BJ (cell line): ENCODE measurements around the gene LMTK2. TPM values are rescaled to one million over a fixed set of nuclear protein-coding genes. Genes with fewer than 3 reads are reported as not detected.

Source experiments
- CTCF ChIA-PET: fragments of 350-600 bp; formaldehyde crosslinking; extraction: SDS; loops from one replicate; lab custom pipeline; 2021; ENCODE audit warnings: antibody characterized with exemption, inconsistent platforms; lab: Yijun Ruan, JAX
- POLR2A ChIA-PET: fragments of 300-600 bp; sonication (Branson Sonifier 250); formaldehyde crosslinking; extraction: SDS; loops from one replicate; lab custom pipeline; 2021; ENCODE audit warnings: antibody characterized with exemption; lab: Charles Lee
- DNase-seq: peaks from one replicate; pipeline ENCODE4 v3.0.0-alpha.2; 2011; ENCODE audit warnings: low read depth
- H3K27me3 ChIP-seq: 2 replicates; pipeline ENCODE4 v1.6.0; 2011; ENCODE audit warnings: low read length; ENCODE audit not compliant: control insufficient read depth, insufficient read depth
- H3K36me3 ChIP-seq: 2 replicates; pipeline ENCODE4 v1.5.1; 2011; ENCODE audit warnings: low read length; ENCODE audit not compliant: control insufficient read depth, insufficient read depth
- H3K4me3 ChIP-seq: 2 replicates; pipeline ENCODE4 v1.5.1; 2011; ENCODE audit warnings: low read depth, mild to moderate bottlenecking, control low read depth, low read length
- polyA plus RNA-seq: library from polyadenylated mRNA; depleted of rRNA; stranded (reverse); fragments of >200 nt; gene quantifications from 2 replicates; pipeline ENCODE4 v1.2.3, GENCODE V29; 2011
- TF ChIP-seq, protein P1 (sequence below): IDR thresholded peaks from 2 replicates; pipeline ENCODE4 v1.5.1; 2011; ENCODE audit warnings: low read depth, mild to moderate bottlenecking, control low read depth, inconsistent platforms, low read length, moderate library complexity; ENCODE audit not compliant: insufficient read depth

The LMTK2 gene
- polyA plus RNA-seq, 1 experiment, result 3.8 TPM

DNA sequence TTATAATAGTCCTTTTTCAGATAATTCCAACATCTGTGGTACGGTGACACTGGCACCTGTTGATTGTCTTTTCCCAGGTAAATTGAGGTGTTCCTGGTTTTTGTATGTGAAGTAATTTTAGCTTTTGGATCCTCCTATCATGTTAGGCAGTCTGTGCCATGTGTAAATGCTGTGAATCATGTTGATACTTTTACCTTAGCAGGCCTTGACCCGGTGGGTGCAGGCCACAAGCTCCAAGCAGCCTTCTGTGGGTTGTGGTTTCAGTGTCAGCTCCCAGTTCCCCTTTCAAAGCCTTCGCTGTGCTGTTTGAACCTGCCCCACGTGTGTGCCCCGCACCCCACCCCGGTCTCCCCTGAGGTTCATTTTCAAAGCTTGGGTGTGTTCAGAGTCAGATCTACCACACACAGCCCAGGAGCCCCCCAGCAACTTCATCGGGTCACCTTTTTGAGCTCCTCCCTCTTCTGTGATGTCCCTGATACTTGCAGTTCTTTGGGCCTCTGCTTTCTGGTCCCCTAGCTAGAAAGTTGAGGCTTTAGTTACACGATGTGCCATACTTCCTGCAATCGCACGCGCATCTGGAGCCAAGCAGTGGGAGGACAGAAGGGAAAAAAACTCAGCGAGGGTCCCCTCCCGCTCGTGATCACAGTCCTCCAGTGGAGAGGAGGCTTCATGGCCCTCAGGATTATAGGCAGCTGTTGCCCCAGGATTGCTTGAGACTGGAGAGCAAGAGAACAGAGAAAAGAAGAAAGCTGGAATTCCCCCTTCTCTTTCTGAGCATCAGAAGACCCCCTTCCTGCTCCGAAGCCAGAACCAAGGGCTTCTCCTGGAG, 95.9 kb downstream of the LMTK2 start:
- TF ChIP-seq, protein P1, sequence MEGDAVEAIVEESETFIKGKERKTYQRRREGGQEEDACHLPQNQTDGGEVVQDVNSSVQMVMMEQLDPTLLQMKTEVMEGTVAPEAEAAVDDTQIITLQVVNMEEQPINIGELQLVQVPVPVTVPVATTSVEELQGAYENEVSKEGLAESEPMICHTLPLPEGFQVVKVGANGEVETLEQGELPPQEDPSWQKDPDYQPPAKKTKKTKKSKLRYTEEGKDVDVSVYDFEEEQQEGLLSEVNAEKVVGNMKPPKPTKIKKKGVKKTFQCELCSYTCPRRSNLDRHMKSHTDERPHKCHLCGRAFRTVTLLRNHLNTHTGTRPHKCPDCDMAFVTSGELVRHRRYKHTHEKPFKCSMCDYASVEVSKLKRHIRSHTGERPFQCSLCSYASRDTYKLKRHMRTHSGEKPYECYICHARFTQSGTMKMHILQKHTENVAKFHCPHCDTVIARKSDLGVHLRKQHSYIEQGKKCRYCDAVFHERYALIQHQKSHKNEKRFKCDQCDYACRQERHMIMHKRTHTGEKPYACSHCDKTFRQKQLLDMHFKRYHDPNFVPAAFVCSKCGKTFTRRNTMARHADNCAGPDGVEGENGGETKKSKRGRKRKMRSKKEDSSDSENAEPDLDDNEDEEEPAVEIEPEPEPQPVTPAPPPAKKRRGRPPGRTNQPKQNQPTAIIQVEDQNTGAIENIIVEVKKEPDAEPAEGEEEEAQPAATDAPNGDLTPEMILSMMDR, result no peak
- Histone ChIP-seq H3K27me3 (no peaks in the 10 kb centered on the region), H3K4me3 (no peak overlapping the region), H3K36me3 (peaks cover 4% of the 10 kb centered on the region)
- DNase-seq, result no peak
- ChIA-PET POLR2A (no interaction called here), CTCF (interaction anchor here (1.1 to 1.2 kb wide), 2 partner anchors 33 to 198 kb away, joined by 3 read pairs; partner anchors contain the start of gene BAIAP2L1)

DNA sequence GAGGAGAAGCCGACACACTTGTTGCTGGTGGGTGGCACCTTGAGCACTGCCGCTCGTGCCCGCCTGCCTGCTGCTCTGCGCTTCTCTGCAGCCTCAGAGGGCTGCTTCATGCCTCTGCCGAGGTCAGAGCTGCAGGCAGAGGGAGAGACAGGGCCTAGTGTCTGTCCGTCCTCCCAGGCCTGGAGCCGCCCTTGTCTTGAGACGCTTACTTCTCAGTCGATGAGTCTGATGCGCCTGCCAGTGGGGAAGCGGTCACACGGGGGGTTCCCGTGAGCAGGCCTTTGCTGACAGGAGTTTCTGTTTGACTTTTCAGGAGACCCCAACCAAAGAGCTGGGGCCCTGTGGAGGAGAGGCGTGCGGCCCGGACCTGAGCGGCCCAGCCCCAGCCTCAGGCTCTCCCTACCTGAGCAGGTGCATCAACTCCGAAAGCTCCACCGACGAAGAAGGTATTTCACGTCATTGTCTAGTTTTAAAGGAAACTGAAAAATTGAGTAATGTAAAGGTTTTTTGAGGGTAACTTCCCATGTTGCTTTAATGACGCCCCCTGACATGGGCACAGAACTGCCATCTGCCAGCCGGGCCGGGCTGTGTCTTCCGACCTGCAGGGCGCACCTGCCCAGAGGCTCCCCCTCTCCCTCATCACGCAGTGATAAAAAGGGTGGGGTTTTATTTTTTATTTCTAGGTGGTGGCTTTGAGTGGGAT, 96.8 kb downstream of the LMTK2 start:
- POLR2A ChIA-PET, result no interaction called here
- DNase-seq, result no peak
- CTCF ChIA-PET, result interaction anchor here (0.9 to 1.2 kb wide), 2 partner anchors 35 to 197 kb away, joined by 3 read pairs; partner anchors contain the start of gene BAIAP2L1
- Histone ChIP-seq H3K27me3 (no peaks in the 10 kb centered on the region), H3K4me3 (no peak overlapping the region), H3K36me3 (peaks cover 4% of the 10 kb centered on the region)
- TF ChIP-seq, protein P1, result no peak

DNA sequence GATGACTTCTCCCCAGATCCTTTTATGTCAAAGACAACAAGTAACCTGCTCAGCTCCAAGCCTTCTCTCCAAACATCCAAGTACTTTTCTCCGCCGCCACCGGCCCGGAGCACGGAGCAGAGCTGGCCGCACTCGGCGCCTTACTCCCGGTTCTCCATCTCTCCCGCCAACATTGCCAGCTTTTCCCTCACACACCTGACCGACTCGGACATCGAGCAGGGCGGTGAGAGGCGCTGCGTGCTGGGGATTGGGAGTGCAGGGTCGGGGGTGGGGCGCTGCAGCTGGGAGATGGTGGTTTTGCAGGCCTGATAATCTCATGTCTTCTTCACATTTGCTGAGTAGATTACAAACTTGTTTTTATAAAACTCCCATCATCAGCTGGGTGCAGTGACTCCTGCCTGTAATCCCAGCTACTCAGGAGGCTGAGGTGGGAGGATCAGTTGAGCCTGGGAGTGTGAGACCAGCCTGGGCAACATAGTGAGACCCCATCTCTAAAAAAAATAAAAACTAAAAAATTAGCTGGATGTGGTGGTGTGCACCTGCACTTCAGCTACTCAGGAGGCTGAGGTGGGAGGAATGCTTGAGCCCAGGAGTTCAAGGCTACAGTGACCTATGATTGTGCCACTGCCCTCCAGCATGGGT, 97.4 kb downstream of the LMTK2 start:
- TF ChIP-seq, protein P1, result no peak
- Histone ChIP-seq H3K27me3 (no peaks in the 10 kb centered on the region), H3K36me3 (peaks cover 4% of the 10 kb centered on the region), H3K4me3 (no peak overlapping the region)
- ChIA-PET POLR2A (no interaction called here), CTCF (interaction anchor here (0.9 kb wide), 1 partner anchor 36 kb away, joined by 3 read pairs; no protein-coding TSS in a partner anchor)
- no peak for DNase-seq

DNA sequence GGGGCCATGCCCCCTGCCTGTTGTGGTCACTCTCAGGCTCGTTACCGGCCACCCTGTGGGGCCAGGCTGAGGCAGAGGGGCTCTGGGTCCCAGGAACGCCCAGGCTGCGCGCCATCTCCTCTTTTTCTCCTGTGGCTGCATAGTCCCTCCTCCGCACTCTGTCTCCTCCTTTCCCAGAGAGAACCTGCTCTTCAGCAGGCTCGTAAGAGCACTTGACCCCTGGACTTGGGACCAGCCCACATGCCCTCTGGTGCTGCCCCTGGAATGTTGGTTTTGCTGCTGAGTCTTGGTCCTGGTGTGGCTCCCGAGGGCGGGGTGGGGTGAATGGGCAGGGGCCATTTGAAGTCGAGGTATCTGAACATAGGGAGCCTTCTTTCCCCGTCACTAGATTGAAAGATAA, 98.0 kb downstream of the LMTK2 start:
- TF ChIP-seq, protein P1, result no peak
- CTCF ChIA-PET, result no interaction called here
- DNase-seq, result no peak
- POLR2A ChIA-PET, result no interaction called here
- Histone ChIP-seq H3K27me3 (no peaks in the 10 kb centered on the region), H3K36me3 (peaks cover 4% of the 10 kb centered on the region), H3K4me3 (no peak overlapping the region)
